ENCODE data around the gene ENTPD7. TPM values are rescaled to one million over a fixed set of nuclear protein-coding genes. Genes with fewer than 3 reads are reported as not detected.

The ENTPD7 gene
- total RNA-seq, 1 experiment from 2014 or later, result 7.4 TPM

DNA sequence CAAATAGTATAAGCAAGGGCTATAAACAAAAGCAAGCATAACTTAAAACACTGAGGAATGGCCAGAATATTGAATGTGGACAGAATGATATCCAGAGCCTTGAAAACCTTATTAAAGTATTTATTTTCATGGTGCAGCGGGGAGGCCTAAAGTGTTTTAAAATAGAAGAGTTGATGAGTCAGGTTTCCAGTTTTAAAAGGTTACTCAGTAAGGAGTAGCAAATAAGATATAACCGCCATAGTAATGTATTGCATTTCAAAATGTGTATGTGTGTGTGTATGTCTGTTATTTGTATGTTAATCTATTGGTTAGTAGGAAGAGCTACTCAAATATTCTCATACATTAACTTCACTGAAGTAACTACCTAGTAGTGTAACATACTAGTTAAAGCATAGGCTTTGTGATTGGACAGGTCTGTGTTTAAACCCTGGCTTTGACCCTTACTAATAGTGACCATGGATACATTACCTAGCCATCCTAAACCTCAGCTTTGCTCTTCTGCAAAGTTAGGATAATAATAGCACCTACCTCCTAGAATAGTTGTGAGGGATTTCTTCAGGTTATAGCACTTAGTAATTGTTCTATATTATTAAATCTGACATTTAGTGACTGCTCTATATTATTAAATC lies 89.6 kb downstream of the ENTPD7 start:
- CTCF ChIA-PET, result no interaction called here
- Mint-ChIP-seq H3K36me3 (ENCODE audit: insufficient read depth, unreplicated experiment) (peaks cover 6% of the 10 kb centered on the region), H3K4me3 (ENCODE audit: low read depth, unreplicated experiment) (no peak overlapping the region), H3K9me3 (ENCODE audit: low read depth, unreplicated experiment) (no peaks in the 10 kb centered on the region), H3K4me1 (ENCODE audit: low read depth, unreplicated experiment) (no peaks in the 10 kb centered on the region), H3K27ac (ENCODE audit: unreplicated experiment) (no peak overlapping the region), H3K27me3 (ENCODE audit: unreplicated experiment) (no peaks in the 10 kb centered on the region)
- TF ChIP-seq, protein P1, sequence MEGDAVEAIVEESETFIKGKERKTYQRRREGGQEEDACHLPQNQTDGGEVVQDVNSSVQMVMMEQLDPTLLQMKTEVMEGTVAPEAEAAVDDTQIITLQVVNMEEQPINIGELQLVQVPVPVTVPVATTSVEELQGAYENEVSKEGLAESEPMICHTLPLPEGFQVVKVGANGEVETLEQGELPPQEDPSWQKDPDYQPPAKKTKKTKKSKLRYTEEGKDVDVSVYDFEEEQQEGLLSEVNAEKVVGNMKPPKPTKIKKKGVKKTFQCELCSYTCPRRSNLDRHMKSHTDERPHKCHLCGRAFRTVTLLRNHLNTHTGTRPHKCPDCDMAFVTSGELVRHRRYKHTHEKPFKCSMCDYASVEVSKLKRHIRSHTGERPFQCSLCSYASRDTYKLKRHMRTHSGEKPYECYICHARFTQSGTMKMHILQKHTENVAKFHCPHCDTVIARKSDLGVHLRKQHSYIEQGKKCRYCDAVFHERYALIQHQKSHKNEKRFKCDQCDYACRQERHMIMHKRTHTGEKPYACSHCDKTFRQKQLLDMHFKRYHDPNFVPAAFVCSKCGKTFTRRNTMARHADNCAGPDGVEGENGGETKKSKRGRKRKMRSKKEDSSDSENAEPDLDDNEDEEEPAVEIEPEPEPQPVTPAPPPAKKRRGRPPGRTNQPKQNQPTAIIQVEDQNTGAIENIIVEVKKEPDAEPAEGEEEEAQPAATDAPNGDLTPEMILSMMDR (IDR thresholded peaks at IDR 0.05; ENCODE audit: unreplicated experiment), result no peak
- DNase-seq, result no peak
- no TSS peak for BruUV-seq (replicated peaks)
- intact Hi-C loops (cut with micrococcal nuclease; ENCODE audit: unreplicated experiment), result no loop called here

DNA sequence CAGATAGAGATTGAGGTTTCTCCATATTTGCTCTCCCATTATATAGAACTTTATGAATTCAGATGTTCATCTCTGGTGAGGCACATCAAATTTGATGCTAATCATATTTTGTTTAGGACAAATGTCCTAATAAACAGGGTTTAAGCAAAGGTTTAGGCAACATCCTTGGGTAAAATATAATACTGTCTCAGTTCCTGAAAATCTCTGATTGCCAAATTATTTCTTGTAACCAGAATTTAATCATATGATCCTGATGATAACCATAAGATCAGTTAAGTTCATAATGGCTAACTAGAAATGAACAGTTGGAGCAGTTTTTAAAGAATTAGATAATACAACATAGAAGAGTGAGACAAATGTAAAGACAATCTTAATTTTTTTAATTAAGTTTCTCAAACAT lies 91.3 kb downstream of the ENTPD7 start:
- no peak for DNase-seq
- CTCF ChIA-PET, result no interaction called here
- TF ChIP-seq, protein P1 (IDR thresholded peaks at IDR 0.05; ENCODE audit: unreplicated experiment), result no peak
- Mint-ChIP-seq H3K4me3 (ENCODE audit: low read depth, unreplicated experiment) (no peak overlapping the region), H3K27me3 (ENCODE audit: unreplicated experiment) (no peaks in the 10 kb centered on the region), H3K4me1 (ENCODE audit: low read depth, unreplicated experiment) (no peaks in the 10 kb centered on the region), H3K27ac (ENCODE audit: unreplicated experiment) (no peak overlapping the region), H3K9me3 (ENCODE audit: low read depth, unreplicated experiment) (no peaks in the 10 kb centered on the region), H3K36me3 (ENCODE audit: insufficient read depth, unreplicated experiment) (no peaks in the 10 kb centered on the region)
- no TSS peak for BruUV-seq (replicated peaks)
- intact Hi-C loops (cut with micrococcal nuclease; ENCODE audit: unreplicated experiment), result no loop called here

DNA sequence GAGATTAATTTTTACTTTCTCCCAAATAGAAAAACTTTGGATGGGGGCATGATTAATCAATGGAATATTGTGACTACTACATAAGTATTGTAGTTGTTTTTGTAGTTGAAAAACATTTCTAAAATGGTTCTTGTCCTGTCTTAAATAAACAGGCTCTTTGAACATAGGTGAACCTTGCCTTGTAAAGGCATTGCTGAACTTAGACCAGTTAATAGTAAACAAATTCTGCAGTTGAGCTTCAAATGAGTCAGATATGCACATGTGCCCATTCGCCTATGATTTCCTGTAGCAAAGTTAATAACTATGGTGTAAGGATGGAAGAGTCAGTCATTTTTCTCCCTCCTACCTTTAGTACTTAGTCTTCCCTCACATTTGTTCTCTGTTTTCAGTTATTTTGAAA lies 95.4 kb downstream of the ENTPD7 start:
- intact Hi-C loops (cut with micrococcal nuclease; ENCODE audit: unreplicated experiment), result no loop called here
- Mint-ChIP-seq H3K36me3 (ENCODE audit: insufficient read depth, unreplicated experiment) (no peaks in the 10 kb centered on the region), H3K4me3 (ENCODE audit: low read depth, unreplicated experiment) (no peak overlapping the region)

More for the DNA sequence above, 95.4 kb downstream of the ENTPD7 start:
- CTCF ChIA-PET, result no interaction called here
- Mint-ChIP-seq H3K27ac (ENCODE audit: unreplicated experiment) (no peak overlapping the region), H3K27me3 (ENCODE audit: unreplicated experiment) (no peaks in the 10 kb centered on the region), H3K4me1 (ENCODE audit: low read depth, unreplicated experiment) (no peaks in the 10 kb centered on the region), H3K9me3 (ENCODE audit: low read depth, unreplicated experiment) (no peaks in the 10 kb centered on the region)
- DNase-seq, result no peak
- TF ChIP-seq, protein P1 (IDR thresholded peaks at IDR 0.05; ENCODE audit: unreplicated experiment), result no peak
- no TSS peak for BruUV-seq (replicated peaks)

Other genes with a start within 250 kb of the ENTPD7 start
- gene GOT1, start 228.9 kb upstream of the ENTPD7 start, total RNA-seq (2022), result 33.9 and 35.6 TPM in 2 replicates
- gene NKX2-3, start 126.6 kb upstream of the ENTPD7 start, total RNA-seq (2022), result not detected in 2 replicates
- gene SLC25A28, start 39.1 kb upstream of the ENTPD7 start, total RNA-seq (2022), result 24.2 and 28.3 TPM in 2 replicates
- 35.3 and 41.0 TPM in 2 replicates for gene COX15, start 72.6 kb downstream of the ENTPD7 start, total RNA-seq (2022)
- gene CUTC, start 72.7 kb downstream of the ENTPD7 start, total RNA-seq (2022), result 9.3 and 9.6 TPM in 2 replicates
- 1.2 and 1.8 TPM in 2 replicates for gene ABCC2, start 123.1 kb downstream of the ENTPD7 start, total RNA-seq (2022)